ENCODE results near the gene OR52H1.

DNA sequence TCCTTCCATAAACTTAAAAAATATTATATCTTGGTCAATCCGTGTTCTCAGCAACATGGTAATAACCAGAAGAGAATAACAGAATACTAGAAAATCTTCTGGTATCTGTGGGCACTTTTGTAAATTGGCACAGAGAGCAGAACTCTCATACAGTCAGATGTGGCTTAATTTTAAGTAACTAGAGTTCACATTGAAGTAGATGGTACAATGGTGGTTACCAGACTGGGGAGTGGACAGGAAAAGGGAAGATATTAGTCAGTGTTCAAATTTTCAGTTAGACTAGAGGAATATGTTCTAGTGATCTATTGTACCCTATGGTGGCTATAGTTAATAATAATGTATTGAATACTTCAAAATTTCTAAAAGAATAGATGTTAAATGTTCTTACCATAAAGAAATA, 6.9 kb downstream of the OR52H1 start:
- TF ChIP-seq POLR2A (IDR thresholded peaks at IDR 0.05): no peak
- TF ChIP-seq CTCF (IDR thresholded peaks at IDR 0.05): no peak
- TF ChIP-seq POLR2AphosphoS5 (IDR thresholded peaks at IDR 0.05): no peak
